HG03342 (cell line): ENCODE data around the gene AMDHD2.

Experiments used
- ATAC-seq: cut with Tn5 transposase; IDR thresholded peaks from one replicate; pipeline ENCODE4 v1.9.1; 2021; ENCODE audit warnings: mild to moderate bottlenecking, moderate library complexity; ENCODE audit not compliant: unreplicated experiment

AMDHD2 gene

DNA sequence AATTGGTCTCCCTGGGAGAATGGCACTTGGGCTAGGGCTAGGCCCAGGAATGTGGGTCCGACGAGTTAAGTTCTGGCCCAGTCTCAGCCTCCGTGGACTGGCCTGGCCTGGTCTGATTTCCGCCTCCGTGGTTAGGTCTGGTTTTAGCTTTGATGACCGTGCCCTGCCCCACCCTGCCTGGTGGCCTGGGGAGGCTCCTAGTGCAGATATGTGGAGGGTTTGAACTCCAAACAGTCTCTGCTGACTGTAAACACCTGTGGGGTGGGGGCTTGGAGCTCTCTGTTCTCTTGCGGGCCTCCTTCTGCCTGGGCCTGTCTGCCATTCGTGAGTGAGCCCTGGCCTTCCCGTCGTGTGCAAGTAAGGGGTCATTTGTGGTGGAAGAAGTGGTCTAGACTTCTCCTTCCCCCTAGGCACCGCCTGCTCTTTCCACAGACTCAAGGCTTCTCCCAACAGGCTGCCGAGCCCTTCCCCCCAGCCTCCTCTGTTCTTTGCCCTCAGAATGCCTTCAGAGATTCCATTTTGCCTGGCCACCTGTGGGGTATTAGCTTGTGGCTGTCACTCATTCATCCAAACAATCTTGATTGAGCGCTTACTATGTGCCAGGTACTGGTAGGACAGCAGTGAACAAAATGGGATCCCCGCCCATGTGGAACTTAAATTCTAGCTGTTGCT lies 4.9 kb upstream of the AMDHD2 start:
- no peak for ATAC-seq

DNA sequence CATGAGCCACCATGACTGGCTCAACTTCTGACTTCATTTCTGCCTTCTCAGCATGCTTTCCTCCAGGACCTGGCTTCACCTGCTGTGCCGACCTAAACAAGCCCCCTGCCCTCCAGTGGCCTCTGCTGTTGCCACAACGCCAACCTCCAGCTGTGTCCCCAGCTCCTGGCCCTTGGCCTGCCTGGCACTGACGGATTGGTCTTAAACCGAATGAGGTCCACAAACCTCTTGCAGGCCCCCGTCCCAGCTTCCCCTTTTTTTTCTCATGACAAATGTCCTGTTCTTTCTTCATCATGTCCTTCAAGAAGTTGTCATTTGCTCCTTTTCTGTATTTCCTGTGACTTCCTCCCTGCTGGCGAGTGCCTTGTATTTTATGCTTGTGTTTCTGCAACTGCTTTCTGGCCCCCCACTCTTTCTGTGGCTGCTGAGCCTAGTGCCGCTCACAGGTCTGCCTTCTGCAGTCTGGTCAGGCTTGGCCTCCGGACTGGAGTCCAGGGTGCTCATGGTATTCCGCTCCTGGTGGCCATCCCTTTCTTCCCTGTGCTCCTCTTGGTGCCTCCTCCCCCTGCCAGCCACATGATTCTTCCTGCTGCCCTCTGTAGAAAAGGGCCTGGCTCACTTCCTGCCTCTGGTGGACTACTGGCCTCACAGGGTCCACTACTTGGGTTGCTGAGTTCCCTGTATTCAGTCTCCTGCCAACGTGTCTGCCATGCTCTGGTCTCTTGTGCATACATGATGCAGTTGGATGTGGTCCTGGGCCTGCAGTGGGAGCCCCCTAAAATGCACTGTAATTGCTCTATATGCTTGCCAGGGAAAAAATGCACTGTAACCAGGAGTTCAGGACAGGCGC lies 3.6 kb upstream of the AMDHD2 start:
- no peak for ATAC-seq

DNA sequence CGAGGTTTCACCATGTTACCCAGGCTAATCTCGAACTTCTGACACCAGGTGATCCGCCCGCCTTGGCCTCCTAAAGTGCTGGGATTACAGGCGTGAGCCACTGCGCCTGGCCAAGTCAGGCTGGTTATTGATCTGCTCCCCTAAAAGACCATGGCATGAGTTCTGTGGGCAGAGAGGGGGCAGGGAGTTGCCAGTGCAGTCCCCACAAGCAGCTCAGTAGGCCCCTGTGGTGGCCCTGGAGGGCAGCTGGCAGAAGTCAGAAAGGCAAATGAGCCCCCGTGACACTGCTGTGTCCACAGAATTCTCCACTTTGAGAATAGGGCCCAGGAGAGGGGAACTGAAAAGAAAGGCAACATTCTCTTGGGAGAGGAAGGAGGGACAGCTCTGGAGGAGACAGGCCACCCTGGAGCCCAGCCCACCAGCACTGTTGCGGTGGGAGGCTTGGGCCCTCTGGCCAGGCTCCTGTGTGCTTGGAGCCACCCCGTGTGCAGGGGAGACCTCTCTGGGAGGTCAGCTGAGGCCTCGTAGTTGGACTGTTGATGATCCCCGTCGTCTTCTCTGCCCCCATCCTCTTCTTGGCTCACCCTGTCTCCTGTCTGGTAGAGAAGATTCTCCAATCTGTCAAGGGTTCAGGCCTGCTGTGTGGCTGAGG lies 2.1 kb upstream of the AMDHD2 start:
- ATAC-seq = no peak

DNA sequence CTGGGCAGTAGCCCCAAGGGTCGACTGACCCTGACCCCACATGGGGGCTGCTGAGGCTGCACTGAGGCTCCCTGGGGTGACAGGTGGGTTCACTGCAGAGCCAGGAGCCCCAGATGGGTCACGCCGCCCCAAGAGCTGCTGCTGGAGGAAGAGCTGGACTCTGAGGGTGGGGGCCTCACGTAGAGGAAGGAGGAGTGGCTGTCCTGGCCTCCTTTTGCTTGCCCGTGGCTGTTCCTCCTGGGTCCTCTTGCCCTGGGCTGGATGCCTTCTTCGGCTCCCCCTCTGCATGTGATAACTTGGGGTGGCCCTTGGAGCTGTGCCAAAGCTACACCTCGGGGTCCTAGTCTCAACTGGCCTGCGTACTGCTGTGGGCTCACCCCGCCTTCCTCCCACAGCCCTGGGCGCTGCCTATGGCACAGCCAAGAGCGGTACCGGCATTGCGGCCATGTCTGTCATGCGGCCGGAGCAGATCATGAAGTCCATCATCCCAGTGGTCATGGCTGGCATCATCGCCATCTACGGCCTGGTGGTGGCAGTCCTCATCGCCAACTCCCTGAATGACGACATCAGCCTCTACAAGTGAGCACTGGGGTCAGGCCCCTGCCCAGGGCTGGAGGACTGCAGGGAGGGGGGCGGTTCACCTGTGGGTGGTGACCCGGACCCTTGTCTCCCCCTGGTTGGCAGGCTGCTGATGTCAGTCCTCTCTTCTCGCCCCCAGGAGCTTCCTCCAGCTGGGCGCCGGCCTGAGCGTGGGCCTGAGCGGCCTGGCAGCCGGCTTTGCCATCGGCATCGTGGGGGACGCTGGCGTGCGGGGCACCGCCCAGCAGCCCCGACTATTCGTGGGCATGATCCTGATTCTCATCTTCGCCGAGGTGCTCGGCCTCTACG lies 1.1 kb upstream of the AMDHD2 start:
- no peak for ATAC-seq

DNA sequence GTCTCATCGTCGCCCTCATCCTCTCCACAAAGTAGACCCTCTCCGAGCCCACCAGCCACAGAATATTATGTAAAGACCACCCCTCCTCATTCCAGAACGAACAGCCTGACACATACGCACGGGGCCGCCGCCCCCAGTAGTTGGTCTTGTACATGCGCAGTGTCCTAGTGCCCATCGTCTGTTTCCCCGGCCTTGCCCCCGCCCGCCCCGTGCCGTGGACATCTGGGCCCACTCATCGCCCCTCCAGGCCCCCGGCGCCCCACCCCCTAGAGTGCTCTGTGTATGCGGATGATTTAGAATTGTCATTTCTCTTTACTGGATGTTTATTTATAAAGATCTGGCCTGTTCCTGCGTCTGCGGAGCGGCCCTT lies 475 bp upstream of the AMDHD2 start:
- no peak for ATAC-seq

DNA sequence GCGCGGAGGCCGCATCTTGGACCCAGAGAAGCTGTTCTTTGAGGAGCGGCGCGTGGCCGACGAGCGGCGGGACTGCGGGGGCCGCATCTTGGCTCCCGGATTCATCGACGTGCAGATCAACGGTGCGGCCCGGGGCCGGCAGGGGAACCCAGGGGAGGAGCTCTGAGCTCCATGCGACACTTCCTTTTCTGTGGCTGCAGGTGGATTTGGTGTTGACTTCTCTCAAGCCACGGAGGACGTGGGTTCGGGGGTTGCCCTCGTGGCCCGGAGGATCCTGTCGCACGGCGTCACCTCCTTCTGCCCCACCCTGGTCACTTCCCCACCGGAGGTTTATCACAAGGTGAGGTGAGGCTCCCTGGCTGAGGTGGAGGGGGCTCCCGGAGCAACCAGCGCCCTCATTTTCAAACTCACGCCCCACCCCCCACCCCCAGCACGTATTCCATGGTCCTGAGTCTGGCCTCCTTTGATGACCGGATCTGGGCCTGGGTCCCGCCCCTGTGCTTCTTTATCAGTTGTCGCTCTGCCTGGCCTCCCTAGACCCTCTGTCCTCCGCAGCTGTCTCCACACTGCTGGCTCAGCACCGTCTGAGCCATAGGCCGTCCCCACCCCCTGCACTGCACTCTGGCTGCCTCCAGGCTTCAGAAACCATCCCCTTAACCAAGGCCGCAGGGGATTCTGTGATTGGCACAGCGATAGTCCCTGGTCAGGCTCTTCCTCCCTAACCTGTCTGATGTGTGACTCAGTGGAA lies 787 bp downstream of the AMDHD2 start:
- no peak for ATAC-seq

DNA sequence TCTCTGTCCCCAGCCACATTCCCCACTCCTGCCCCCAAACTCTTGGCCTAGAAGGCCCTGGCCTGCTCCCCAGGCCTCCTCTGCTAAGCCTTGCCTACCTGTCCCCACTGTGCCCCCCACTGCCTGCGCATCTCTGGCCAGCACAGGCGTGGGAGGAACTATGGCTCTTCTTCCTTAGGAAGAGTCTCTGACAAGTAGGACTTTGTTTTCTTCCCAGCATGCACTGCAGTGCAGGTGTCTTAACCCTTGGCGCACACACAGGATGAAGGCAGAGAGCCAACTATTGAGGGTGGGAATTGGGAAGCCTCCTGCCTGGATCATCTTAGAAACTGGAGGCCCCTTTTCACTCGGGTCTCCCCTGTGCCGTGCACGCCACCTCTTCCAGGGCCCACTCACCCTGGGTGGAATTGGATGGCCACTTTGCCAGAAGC lies 3.6 kb downstream of the AMDHD2 start:
- no peak for ATAC-seq

DNA sequence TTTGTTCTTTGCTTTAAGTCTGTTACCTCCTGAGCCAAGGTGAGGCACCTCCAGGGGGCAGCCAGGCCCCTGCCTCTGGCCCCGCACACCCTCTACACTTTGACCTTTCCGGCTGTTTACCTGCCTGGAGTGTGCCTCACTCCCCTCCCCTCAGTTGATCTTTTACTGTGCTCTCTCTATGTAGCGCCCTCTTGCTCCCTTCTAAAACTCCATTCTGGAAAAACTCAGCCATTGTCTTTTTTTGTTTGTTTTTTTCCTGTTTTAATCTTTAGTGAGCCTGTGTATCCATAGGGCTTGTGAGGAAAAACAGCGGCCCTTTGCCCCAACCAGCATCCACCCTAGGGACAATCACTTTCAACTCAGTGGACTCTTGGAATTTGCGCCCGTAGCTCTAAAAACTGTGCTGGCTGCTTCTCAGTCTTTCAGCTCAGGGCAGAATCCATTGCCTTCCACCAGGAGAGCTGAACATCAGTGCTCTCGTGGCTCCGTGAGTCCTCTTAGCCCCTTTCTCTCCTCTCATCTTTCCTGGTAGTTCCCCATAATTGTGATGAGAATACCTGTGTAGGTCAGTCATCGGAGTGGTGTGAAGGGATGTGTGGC lies 4.3 kb downstream of the AMDHD2 start:
- no peak for ATAC-seq

DNA sequence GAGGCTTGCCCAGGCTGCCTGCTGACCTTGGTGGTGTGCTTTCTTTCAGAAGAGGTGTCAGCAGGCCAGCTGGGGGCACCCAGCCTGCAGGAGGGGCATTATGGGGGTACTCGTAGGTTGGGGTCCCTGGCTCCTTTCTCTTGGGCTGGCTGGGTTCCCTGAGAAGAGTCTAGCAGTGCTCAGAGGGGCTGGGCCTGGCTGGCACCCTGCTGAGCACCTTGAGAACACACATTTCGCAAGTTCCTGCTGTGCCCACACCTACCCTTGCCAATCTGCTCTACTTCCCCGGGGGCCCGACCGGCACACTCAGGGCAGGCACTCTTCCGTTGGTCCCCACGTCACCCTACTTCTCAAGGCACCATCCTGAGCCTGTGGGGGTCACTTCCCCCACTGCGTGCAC lies 6.0 kb downstream of the AMDHD2 start:
- no peak for ATAC-seq

DNA sequence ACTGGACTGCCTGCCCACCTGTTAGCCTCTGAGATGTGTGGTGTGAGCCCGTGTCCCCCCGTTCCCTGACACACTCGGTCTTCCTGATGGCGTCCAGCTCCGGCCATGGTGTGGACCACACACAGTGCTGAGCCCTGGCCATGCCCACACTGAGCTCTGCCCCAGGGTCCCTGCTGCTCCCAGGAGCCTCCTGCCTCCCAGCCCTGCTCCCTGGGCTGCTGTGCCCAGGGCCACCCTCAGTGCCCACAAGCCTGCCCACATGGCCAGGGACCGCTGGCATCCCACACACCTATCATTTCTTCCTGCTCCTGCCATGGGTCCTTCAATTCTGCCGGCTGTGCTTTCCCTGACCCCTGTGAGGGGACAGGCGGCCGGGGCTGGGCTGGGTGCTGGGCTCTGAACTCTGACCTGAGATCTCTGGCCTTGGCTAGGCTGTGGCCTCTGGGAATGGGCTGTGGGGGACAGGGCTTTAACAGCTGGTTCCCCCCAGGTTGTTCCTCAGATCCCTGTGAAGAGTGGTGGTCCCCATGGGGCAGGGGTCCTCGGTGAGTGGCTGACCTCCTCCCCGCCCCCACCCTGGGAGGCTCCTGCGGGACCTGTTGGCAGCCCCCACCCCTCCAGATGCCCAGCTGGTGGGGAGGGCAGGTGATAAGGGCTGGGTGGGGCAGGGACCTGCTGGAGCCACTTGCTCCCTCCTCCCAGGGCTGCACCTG lies 7.1 kb downstream of the AMDHD2 start:
- ATAC-seq = no peak

DNA sequence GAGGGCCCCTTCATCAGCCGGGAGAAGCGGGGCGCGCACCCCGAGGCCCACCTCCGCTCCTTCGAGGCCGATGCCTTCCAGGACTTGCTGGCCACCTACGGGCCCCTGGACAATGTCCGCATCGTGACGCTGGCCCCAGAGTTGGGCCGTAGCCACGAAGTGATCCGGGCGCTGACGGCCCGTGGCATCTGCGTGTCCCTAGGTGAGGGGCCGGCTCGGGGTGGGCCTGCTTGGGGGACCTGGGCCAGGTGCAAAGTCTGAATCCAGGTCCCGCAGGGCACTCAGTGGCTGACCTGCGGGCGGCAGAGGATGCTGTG lies 7.6 kb downstream of the AMDHD2 start:
- no peak for ATAC-seq

DNA sequence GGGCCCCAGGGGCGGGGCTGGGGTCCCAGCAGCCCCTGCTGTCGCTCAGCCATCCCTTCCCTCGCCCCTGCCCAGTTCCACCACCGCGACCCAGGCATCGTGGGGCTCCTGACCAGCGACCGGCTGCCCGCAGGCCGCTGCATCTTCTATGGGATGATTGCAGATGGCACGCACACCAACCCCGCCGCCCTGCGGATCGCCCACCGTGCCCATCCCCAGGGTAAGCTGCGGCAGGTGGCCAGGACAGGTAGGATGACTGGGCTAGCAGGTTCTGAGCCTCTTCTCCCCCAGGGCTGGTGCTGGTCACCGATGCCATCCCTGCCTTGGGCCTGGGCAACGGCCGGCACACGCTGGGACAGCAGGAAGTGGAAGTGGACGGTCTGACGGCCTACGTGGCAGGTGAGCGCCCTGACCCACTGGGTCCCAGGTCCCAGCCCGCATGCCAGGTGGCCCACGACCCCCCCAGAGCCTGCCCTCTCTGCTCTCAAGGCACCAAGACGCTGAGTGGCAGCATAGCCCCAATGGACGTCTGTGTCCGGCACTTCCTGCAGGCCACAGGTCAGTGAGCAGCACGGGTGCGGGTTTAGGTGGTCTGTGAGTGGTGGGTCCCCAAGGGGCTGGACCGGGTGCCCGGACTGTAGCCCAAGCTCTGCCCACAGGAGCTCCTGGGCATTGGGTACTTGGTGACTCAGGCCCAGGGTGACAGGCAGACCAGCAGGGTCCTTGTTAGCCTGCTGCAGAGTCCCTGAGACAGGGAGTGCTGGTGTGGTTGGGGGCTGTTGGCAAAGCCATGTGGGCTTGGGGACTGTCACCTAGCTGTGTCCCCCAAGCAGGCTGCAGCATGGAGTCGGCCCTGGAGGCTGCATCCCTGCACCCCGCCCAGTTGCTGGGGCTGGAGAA lies 8.2 kb downstream of the AMDHD2 start:
- ATAC-seq = no peak

DNA sequence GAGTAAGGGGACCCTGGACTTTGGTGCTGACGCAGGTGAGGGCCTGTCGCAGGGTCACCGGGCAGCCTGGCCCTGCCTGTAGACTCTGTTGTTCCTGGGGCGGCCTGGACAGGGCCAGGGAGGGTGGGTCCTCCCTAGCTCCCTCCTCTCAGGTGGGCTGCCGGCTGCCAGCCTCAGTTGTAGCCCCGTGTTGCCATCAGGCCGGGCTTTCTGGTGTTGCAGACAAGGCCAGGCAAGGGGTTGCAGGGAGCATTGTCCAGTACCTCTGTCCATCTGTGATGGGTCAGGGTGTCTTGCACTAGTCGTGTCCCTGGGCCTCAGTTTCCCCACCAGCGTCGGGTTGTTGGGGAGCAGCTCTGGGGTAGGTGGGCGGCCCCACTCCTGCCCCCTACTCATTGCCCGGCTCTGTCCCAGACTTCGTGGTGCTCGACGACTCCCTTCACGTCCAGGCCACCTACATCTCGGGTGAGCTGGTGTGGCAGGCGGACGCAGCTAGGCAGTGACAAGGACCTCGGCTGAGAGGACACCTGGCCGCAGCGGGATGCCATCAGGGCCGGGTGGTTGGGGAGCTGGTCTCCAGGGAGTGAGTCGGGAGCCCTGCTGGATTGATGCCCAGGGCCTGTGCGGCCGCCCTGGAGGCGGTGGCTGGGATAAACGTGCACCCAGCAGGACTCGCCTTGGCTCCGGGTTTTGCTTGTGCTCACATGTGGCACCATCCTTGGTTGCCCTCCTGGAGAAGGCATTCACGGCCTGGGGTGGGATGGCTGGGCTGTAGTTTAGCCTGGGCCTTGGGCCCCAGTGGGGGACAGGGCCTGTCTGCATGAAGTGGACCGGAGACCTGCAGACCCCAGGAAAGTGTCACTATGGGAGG lies 9.1 kb downstream of the AMDHD2 start:
- no peak for ATAC-seq

DNA sequence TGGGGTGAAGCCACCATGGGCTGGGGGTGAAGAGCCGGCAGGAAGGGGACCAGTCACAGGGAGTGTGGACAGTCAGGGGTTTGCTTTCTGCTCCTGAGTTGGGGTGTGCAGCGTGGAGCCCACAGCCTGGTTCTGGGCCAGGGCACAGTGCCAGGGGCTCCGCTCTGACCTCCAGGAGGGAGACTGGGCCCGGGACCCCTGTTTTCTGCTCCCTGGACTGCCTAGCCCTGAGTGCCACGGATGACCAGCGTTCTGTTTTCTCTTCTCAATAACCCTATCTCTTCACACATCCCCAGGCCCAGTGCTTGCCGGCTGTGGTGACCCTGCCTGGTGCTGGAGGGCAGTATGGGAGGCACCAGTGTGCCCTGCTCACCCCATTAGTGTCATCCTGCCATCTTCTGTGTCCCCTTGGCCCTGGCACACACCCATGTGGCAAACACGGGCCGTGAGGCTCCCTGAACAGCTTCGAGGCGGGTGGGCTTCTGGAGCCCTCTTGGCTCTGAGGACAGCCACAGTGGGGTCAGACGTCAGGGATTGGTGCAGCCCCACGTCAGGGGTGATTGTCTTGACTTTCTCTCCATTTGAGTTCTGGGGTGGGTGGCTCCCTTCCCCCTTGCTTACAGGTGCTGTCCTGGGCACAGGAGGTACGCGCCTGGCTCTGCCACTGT lies 9.9 kb downstream of the AMDHD2 start:
- ATAC-seq = no peak

DNA sequence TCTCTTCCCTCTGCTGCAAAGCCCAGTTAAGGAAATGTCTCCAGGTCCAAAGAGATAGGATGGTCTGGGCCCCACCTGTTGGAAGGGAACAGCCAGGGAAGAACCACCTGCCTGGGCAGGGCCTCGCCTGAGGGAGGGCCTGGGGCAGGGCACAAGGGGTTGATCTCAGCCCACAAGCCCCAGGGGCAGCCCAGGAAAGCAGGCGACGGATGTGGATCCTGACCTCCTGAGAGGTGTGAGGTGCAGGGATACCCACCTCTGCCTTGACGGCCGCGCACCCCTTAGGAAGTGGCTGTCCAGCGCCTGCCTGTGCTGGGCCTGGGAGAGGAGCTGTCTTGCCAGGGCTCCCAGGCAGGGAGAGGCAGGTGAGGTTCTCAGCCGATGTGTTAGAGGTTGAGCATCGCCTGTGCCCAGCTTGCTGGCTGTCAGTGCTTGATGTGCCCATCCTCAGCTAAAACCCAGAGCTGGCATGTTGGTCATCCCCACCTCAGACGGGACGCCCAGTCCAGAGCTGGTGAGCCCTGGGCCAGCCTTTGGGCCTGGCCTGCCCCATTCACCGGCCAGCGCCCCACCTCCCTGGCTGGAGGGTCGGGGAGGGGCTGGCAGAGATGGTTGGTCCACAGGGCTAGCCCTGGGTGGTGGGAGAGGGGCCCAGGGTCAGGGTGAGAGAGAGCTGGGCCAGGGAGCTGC lies 10.6 kb downstream of the AMDHD2 start:
- no peak for ATAC-seq

DNA sequence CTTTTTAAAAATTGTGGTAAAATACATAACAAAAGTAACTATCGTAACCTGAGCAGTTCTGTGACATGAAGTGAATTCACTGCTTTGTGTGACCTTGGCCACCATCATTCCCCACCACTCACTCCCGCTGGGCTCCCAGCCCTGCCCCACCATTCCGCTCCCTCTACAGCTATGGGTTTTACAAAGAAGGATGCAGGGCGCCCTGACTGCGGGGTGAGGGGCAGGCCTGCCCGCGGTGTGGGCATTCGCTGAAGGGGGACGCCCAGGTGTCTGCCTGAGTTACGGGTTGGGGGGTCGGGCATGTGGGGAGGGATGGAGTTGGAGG lies 11.2 kb downstream of the AMDHD2 start, which contains the start of gene CEMP1:
CEMP1 (minus strand) TSS at position 38 of the 325 bp plus-strand sequence. CDS start 335 bp downstream, outside the sequence.
- ATAC-seq = no peak
